A673 (cell line): ENCODE measurements around the gene CEP63. TPM values are rescaled to one million over a fixed set of nuclear protein-coding genes. Genes with fewer than 3 reads are reported as not detected.

ENCODE experiments used
- BruUV-seq: library from RNA; stranded (reverse); fragments of 400-500 nt; replicated peaks from 2 replicates; lab custom pipeline; 2021; lab: Mats Ljungman, UMichigan
- CTCF ChIA-PET: fragments of 300-600 bp; sonication (Branson Sonifier 250); formaldehyde crosslinking; loops from one replicate; lab custom pipeline; 2022; ENCODE audit warnings: antibody characterized with exemption; lab: Charles Lee
- POLR2A ChIA-PET: fragments of 300-600 bp; sonication (Branson Sonifier 250); formaldehyde crosslinking; loops from one replicate; lab custom pipeline; 2022; ENCODE audit warnings: antibody characterized with exemption; ENCODE audit not compliant: low non-redundant PET; lab: Charles Lee
- DNase-seq: peaks from one replicate; pipeline ENCODE4 v3.0.0-alpha.2; 2015; ENCODE audit warnings: low spot score
- H3K27ac ChIP-seq: fragments of 200-600 bp; sonication (generic); 2 replicates; pipeline ENCODE4 v1.5.1; 2016; ENCODE audit warnings: mixed run types, low read depth, mild to moderate bottlenecking, mixed read lengths, antibody characterized with exemption, low read length; ENCODE audit not compliant: poor library complexity, severe bottlenecking
- H3K27me3 ChIP-seq: fragments of 200-600 bp; sonication (generic); replicated peaks from 2 replicates; pipeline ENCODE4 v1.6.1; 2017; ENCODE audit warnings: mixed run types, low read depth, mild to moderate bottlenecking, mixed read lengths, antibody characterized with exemption, low read length; ENCODE audit not compliant: insufficient read depth, poor library complexity
- H3K36me3 ChIP-seq: fragments of 200-600 bp; sonication (generic); 2 replicates; pipeline ENCODE4 v1.6.1; 2016; ENCODE audit warnings: mixed run types, mild to moderate bottlenecking, mixed read lengths, antibody characterized with exemption, low read length; ENCODE audit not compliant: insufficient read depth, poor library complexity, severe bottlenecking
- H3K4me1 ChIP-seq: fragments of 200-600 bp; sonication (generic); 2 replicates; pipeline ENCODE4 v1.6.1; 2017; ENCODE audit warnings: mixed run types, mild to moderate bottlenecking, mixed read lengths, antibody characterized with exemption, low read length; ENCODE audit not compliant: insufficient read depth, poor library complexity, severe bottlenecking
- H3K4me3 ChIP-seq: fragments of 200-600 bp; sonication (generic); 2 replicates; pipeline ENCODE4 v1.5.1; 2016; ENCODE audit warnings: low read depth, mixed run types, mild to moderate bottlenecking, mixed read lengths, low read length; ENCODE audit not compliant: poor library complexity, severe bottlenecking
- H3K9me3 ChIP-seq: fragments of 200-600 bp; sonication (generic); 2 replicates; pipeline ENCODE4 v1.6.1; 2016; ENCODE audit warnings: mixed run types, low read depth, mild to moderate bottlenecking, mixed read lengths, antibody characterized with exemption, low read length; ENCODE audit not compliant: poor library complexity, severe bottlenecking
- EZH2 ChIP-seq: fragments of 200-600 bp; sonication (generic); IDR thresholded peaks from 2 replicates; pipeline ENCODE4 v1.6.1; 2017; ENCODE audit warnings: borderline replicate concordance, low read depth, mild to moderate bottlenecking, mixed read lengths, antibody characterized with exemption, low read length; ENCODE audit not compliant: poor library complexity, severe bottlenecking
- intact Hi-C: fragments of 100-400 bp; cut with micrococcal nuclease; formaldehyde crosslinking; loops from one replicate; pipeline ENCODE4 v1.10.0; 2022; ENCODE audit not compliant: unreplicated experiment
- total RNA-seq: library from RNA; stranded (reverse); gene quantifications from 2 replicates; pipeline ENCODE4 v1.2.3, GENCODE V29; 2021
- TF ChIP-seq, protein P1 (sequence below): fragments of 300-800, 200-600 bp; sonication (generic); conservative IDR thresholded peaks from 2 replicates; pipeline ENCODE4 v1.5.1; 2017; ENCODE audit warnings: low read depth, mild to moderate bottlenecking, antibody characterized with exemption, low read length, moderate library complexity, mixed read lengths

Gene CEP63
- total RNA-seq, 1 experiment from 2014 or later = 29.2 TPM

GRCh38 chr3:134468519-134468918, 17.3 kb upstream of the CEP63 start:
- CTCF ChIA-PET = no interaction called here
- H3K27ac ChIP-seq = no peak overlapping the region
- TF ChIP-seq, protein P1, sequence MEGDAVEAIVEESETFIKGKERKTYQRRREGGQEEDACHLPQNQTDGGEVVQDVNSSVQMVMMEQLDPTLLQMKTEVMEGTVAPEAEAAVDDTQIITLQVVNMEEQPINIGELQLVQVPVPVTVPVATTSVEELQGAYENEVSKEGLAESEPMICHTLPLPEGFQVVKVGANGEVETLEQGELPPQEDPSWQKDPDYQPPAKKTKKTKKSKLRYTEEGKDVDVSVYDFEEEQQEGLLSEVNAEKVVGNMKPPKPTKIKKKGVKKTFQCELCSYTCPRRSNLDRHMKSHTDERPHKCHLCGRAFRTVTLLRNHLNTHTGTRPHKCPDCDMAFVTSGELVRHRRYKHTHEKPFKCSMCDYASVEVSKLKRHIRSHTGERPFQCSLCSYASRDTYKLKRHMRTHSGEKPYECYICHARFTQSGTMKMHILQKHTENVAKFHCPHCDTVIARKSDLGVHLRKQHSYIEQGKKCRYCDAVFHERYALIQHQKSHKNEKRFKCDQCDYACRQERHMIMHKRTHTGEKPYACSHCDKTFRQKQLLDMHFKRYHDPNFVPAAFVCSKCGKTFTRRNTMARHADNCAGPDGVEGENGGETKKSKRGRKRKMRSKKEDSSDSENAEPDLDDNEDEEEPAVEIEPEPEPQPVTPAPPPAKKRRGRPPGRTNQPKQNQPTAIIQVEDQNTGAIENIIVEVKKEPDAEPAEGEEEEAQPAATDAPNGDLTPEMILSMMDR = no peak
- no peak for TF ChIP-seq EZH2
- POLR2A ChIA-PET = no interaction called here
- no peak for DNase-seq
- no peak overlapping the region for H3K4me3 ChIP-seq
- BruUV-seq = no TSS peak
- intact Hi-C loops = no loop called here
- no peaks in the 10 kb centered on the region for H3K9me3 ChIP-seq
- no peaks in the 10 kb centered on the region for H3K36me3 ChIP-seq
- H3K27me3 ChIP-seq = no peaks in the 10 kb centered on the region
- H3K4me1 ChIP-seq = no peaks in the 10 kb centered on the region

- BruUV-seq = no TSS peak
- no peak overlapping the region for H3K27ac ChIP-seq
- no peaks in the 10 kb centered on the region for H3K27me3 ChIP-seq
- H3K4me1 ChIP-seq = no peaks in the 10 kb centered on the region
- ChIA-PET POLR2A (no interaction called here), CTCF (interaction anchor here (0.6 to 2.5 kb wide), 2 partner anchors 163 to 1737 kb away, joined by 6 to 16 read pairs; no protein-coding TSS in a partner anchor)
- TF ChIP-seq EZH2 = no peak
- TF ChIP-seq, protein P1 = no peak
- intact Hi-C loops = loop anchor here (2.0 kb wide), 1 partner anchor 275 kb away; no protein-coding TSS in a partner anchor
- no peaks in the 10 kb centered on the region for H3K9me3 ChIP-seq
- no peak overlapping the region for H3K4me3 ChIP-seq
- DNase-seq = no peak
- H3K36me3 ChIP-seq = no peaks in the 10 kb centered on the region
These were observed 14.2 kb upstream of the CEP63 start for GRCh38 chr3:134471521-134472193.

- no peak for DNase-seq
- TF ChIP-seq, protein P1 = no peak
- TF ChIP-seq EZH2 = no peak
- ChIA-PET POLR2A (no interaction called here), CTCF (interaction anchor here (0.7 to 2.5 kb wide), 2 partner anchors 146 to 164 kb away, joined by 3 to 16 read pairs; no protein-coding TSS in a partner anchor)
- Histone ChIP-seq H3K4me1 (no peaks in the 10 kb centered on the region), H3K9me3 (no peaks in the 10 kb centered on the region), H3K27me3 (no peaks in the 10 kb centered on the region), H3K27ac (no peak overlapping the region), H3K4me3 (no peak overlapping the region), H3K36me3 (peaks cover 7% of the 10 kb centered on the region)
- no TSS peak for BruUV-seq
- intact Hi-C loops = loop anchor here (2.0 kb wide), 1 partner anchor 276 kb away; no protein-coding TSS in a partner anchor
These were observed 13.0 kb upstream of the CEP63 start for GRCh38 chr3:134472831-134473230.
